GM18526 (cell line): ENCODE measurements around the gene TERB1.
A peak's percentile ranks its signal among the peaks of the same experiment; 100 is the strongest.

ENCODE experiments used
- POLR2A ChIP-seq: IDR thresholded peaks from 3 replicates; pipeline ENCODE4 v1.6.1; 2011; ENCODE audit not compliant: insufficient read length; ENCODE audit errors: extremely low read depth

Gene TERB1

GRCh38 chr16:66834746-66835145 lies 33.4 kb upstream of the TERB1 start:
- TF ChIP-seq POLR2A: no peak

DNA sequence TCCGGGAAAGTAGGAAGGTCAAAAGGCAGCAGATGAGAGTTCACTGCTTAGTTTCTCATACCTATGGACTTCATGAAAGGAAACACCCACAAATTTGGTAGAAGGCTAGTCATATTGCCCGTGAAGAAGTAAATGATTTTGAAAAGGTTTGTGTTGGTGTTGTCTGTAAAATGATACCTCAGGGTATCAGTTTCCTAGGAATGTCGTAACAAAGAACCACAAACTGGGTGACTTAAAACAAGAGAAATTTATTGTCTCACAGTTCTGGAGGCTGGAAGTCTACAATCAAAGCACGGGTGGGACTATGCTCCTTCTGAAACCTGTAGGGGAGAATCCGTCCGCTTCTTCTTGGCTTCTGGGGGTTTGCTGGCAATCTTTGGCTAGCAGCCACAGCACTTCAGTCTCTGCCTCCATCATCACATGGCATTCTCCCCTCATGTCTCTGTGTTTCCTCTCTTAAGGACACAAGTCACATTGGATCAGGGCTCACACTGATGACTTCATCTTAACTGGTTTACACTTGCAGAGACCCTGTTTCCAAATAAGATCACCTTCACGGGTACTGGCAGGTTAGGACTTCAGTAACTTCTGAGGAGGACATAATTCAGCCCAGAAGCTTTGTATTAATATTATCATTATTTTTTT lies 31.4 kb upstream of the TERB1 start:
- TF ChIP-seq POLR2A: no peak

GRCh38 chr16:66832190-66832589 lies 30.8 kb upstream of the TERB1 start:
- TF ChIP-seq POLR2A: no peak

DNA sequence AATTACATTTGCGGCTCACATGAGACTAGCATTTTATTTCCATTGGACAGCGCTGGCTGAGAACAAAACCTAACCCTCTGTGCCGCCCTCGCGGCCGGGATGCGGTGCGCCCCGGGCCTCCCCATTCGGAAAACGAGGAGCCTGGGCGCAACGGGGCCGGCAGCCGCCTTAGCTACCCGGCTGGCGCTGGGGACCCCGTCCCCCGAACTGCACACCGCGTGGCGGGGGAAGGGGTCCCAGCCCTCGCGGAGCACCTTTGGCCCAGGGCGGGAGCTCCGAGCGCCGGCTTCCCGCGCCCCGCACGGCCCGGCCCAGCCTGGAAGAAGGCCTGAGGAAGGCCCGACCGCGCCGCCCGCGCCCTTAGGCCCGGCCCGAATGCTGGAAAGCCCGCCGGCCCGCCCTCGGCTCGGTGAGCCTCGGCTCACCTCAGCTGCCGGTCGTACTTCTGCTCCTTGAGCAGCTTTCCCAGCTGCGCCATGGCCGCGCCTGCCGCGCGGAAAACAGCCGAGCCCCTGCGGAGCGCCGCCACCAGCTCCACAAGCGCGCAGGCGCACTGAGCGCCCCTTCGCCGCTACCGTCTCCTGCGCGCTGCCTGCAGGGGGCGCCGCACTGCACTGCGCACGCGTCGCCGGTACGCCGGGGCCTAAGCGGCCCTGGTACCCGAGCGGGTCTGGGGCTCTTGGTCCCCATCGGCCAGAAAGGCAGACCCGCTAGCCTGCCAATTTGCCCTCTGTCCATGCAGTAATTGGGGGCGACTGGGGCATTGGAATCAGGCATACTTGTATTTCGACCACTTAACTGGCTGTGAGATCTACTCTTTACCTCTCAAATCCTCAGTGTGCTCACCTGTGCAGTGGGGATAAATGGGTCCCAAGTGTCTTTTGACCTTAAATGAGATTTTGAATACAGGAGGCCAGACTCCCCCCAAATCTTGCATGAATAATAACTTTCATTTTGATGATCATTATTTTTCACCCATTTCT lies 29.3 kb upstream of the TERB1 start, which contains the start of gene NAE1:
Gene NAE1, minus strand, starts transcription at position 555 of the 983 bp plus-strand sequence. Its CDS starts 77 bp downstream, at position 478.
- peak; percentile 87 for TF ChIP-seq POLR2A

DNA sequence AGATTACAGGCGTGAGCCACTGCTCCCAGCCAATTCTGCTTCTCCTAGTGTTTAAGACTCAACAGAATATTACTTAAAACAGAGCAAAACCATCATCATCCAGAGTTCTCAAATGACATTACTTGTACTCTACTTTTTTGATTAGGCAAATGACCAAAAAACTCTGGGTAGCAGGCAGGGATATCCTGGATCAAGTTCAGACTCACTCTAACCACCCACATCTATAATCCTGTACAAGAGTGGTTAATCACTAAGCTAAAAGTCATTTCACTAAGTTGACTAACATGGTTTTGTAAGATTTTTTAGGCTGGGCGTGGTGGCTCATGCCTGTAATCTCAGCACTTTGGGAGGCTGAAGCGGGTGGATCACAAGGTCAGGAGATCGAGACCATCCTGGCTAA lies 22.6 kb upstream of the TERB1 start:
- no peak for TF ChIP-seq POLR2A

DNA sequence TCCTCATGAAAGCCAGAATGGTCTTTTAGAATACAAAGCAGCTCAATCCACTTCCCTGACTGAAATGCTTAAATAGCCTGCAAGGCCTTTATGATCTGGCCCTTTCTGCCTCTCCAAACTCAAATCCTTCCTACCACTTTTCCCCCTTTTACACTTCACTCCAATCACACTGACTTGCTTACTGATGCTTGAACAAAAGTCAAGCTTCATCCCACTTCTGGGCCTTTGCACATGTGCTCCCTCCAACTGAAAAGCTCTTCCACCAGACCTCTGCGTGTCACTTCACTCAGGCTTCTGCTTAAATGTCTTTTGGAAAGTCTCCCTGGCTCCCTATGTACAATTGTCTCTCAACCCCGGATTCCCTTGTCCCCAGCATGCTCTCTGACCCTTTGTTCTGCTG lies 13.3 kb upstream of the TERB1 start:
- TF ChIP-seq POLR2A: no peak

GRCh38 chr16:66811043-66811442 lies 9.7 kb upstream of the TERB1 start:
- TF ChIP-seq POLR2A: no peak

- TF ChIP-seq POLR2A: no peak
Observed at GRCh38 chr16:66810391-66810790, 9.0 kb upstream of the TERB1 start.

DNA sequence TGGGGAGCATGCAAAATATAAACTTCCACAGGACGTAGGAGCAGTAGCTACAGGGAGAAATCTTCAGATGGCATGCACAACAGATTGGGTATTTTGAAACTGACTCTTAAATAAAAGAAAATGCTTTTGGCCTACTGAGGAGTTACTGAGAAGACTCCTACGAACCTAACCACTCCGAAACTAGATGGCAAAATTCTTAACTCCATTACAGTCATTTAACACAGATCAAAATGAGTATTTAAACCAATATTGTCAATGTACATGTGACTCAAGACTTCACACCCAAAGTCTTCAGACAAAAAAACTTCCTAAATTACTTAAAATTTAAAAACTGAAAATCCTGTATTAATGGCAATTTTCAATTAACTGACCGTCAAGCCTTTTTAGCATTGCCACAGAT lies 8.4 kb upstream of the TERB1 start:
- TF ChIP-seq POLR2A: no peak

DNA sequence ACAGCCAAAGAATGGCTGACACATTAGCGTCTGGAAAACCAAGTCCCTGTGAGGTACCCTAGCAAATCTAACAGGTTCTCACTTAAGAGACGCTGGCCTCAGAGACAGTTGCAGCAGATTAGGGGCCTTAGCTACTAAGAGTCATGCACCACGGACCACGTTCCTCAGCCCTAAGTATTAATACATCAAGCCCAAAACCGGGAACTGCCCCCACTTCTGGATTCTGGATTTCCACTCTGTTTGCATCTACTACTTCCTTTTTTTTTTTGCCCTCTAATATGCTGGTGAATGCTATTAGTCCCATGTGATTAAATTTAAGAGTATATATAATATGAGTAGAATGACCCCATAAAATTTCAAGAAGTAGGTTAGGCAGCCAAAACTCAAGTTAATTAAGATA lies 775 bp upstream of the TERB1 start:
- TF ChIP-seq POLR2A: no peak

DNA sequence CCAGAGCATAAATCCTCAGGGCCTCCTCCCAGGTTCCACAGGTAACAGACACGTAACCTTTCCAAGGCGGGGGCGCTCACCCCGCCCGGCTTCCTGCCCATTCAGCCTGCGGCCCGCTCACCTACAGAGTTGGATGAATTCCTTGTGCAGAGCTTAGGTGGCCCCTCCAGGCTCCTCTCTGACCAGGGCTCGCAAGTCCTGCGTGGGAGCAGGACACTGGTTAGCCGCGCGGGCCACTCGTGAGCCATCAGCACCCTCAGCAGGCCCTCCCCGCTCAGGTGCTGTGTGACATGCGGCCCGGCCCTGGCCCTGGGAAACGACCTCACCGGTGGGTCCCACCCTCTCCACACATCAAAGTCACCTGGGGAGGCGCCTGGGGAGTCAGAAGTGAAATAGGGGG lies 528 bp downstream of the TERB1 start:
- TF ChIP-seq POLR2A: no peak

GRCh38 chr16:66798161-66798560 lies 3.2 kb downstream of the TERB1 start:
- no peak for TF ChIP-seq POLR2A

DNA sequence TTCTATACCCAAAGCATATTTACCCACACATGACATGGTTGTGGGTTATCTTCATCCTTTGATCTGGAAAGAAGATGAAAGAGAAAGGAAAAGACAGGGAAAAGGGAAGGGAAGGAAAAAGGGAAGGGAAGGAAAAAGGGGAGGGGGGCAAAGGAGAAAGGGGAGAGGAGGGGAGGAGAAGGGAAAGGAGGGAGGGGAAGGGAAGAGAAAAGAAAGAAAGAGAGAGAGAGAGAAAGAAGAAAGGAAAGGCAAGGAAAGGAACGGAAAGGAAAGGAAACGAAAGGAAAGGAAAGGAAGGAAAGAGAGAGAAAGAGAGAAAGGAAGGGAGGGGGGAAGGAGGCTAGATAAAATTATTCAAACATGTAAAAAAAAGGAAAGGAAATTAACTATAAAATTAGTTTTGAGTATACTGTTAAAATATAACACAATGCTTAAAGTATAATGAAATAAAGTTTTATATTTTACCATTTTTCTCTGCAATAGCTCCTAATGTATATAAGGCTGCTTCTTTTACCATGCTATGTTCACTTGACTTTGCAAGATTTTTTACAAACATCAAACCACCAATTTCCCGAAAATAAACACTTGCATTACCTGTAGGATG lies 11.2 kb downstream of the TERB1 start:
- no peak for TF ChIP-seq POLR2A

DNA sequence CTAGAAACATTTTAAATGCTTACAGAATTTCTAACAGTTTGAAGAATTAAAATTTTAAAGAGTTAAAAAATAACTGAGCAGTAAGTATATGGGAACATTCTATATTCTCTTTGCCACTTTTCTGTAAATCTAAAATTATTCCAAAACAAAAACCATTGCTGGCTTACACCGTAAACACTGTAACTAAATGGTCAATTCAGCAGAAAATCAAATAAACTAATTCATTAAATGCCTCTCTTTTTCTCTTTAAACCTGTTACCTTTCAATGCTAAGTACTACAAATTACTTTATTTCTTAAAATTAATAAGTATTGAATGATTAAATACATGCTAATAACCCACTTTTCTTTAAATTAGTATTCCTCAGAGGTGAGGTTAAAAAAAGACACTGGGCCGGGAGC lies 14.0 kb downstream of the TERB1 start:
- TF ChIP-seq POLR2A: no peak

GRCh38 chr16:66786551-66786950 lies 14.8 kb downstream of the TERB1 start:
- TF ChIP-seq POLR2A: no peak

GRCh38 chr16:66776457-66776856 lies 24.9 kb downstream of the TERB1 start:
- no peak for TF ChIP-seq POLR2A
